ENCODE measurements around the gene PKP4.

DNA sequence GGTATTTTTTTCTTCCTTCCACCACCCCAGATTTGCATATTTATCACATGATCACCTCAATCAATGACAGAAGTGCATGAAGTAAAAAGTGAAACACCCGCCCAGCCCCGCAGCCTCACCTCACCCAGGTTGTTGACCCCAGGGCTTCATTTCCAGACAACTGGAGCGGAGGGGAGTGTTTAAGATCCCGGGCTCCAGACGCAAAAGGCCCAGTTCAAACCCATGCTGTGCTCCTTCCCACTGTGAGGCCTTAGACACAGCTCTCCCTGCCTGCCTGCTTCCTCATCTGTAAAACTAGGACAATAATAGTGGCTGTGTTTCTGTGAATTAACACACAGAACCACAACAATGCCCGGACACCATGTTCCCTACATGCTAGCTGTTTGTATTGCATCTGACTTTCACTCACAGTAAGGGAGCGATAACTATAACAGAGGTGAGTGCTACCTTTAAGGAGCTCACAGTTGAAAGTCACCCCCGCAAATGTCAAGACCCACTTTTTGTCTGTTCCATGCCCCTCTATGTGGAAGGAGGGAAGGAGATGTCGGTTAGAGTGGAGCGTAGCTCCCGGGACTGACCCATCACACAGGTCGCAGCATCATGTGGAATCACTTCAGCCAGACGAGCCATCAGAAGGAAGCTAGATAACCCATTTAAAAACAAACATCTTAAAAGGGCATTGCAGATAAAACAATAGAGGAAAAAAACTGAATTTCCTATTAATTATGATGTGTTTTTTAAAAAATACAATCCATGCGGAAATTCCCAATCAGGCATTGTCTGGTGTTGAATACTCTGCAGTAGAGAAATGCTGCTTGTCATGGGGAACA is 260.8 kb downstream of the PKP4 start:
- TF ChIP-seq EZH2 (IDR thresholded peaks at IDR 0.05; ENCODE audit: borderline replicate concordance, insufficient read depth, low read length, poor library complexity, severe bottlenecking) = no peak
- TF ChIP-seq, protein P1, sequence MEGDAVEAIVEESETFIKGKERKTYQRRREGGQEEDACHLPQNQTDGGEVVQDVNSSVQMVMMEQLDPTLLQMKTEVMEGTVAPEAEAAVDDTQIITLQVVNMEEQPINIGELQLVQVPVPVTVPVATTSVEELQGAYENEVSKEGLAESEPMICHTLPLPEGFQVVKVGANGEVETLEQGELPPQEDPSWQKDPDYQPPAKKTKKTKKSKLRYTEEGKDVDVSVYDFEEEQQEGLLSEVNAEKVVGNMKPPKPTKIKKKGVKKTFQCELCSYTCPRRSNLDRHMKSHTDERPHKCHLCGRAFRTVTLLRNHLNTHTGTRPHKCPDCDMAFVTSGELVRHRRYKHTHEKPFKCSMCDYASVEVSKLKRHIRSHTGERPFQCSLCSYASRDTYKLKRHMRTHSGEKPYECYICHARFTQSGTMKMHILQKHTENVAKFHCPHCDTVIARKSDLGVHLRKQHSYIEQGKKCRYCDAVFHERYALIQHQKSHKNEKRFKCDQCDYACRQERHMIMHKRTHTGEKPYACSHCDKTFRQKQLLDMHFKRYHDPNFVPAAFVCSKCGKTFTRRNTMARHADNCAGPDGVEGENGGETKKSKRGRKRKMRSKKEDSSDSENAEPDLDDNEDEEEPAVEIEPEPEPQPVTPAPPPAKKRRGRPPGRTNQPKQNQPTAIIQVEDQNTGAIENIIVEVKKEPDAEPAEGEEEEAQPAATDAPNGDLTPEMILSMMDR (IDR thresholded peaks at IDR 0.05; ENCODE audit: poor library complexity, severe bottlenecking) = no peak
- TF ChIP-seq MXI1 (conservative IDR thresholded peaks at IDR 0.05; ENCODE audit: poor library complexity, severe bottlenecking) = no peak
- no peak for TF ChIP-seq POLR2AphosphoS5 (IDR thresholded peaks at IDR 0.05)
- TF ChIP-seq, protein P2, sequence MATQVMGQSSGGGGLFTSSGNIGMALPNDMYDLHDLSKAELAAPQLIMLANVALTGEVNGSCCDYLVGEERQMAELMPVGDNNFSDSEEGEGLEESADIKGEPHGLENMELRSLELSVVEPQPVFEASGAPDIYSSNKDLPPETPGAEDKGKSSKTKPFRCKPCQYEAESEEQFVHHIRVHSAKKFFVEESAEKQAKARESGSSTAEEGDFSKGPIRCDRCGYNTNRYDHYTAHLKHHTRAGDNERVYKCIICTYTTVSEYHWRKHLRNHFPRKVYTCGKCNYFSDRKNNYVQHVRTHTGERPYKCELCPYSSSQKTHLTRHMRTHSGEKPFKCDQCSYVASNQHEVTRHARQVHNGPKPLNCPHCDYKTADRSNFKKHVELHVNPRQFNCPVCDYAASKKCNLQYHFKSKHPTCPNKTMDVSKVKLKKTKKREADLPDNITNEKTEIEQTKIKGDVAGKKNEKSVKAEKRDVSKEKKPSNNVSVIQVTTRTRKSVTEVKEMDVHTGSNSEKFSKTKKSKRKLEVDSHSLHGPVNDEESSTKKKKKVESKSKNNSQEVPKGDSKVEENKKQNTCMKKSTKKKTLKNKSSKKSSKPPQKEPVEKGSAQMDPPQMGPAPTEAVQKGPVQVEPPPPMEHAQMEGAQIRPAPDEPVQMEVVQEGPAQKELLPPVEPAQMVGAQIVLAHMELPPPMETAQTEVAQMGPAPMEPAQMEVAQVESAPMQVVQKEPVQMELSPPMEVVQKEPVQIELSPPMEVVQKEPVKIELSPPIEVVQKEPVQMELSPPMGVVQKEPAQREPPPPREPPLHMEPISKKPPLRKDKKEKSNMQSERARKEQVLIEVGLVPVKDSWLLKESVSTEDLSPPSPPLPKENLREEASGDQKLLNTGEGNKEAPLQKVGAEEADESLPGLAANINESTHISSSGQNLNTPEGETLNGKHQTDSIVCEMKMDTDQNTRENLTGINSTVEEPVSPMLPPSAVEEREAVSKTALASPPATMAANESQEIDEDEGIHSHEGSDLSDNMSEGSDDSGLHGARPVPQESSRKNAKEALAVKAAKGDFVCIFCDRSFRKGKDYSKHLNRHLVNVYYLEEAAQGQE (IDR thresholded peaks at IDR 0.05; ENCODE audit: borderline replicate concordance) = no peak
- no peak for TF ChIP-seq TAF1 (IDR thresholded peaks at IDR 0.05; ENCODE audit: low read depth)
- TF ChIP-seq EP300 (conservative IDR thresholded peaks at IDR 0.05; ENCODE audit: poor library complexity, severe bottlenecking) = no peak
